Measurements from ENCODE around the gene TPSAB1. TPM values are rescaled to one million over a fixed set of nuclear protein-coding genes. Genes with fewer than 3 reads are reported as not detected.
A peak's percentile ranks its signal among the peaks of the same experiment; 100 is the strongest.
"Not testable (repeated sequence)": the region's sequence is repeated elsewhere in the genome, so short reads cannot be mapped to it uniquely, and the experiment has no call there.

The TPSAB1 gene
- polyA plus RNA-seq, 1 donor from 2014 or later, result not detected

DNA sequence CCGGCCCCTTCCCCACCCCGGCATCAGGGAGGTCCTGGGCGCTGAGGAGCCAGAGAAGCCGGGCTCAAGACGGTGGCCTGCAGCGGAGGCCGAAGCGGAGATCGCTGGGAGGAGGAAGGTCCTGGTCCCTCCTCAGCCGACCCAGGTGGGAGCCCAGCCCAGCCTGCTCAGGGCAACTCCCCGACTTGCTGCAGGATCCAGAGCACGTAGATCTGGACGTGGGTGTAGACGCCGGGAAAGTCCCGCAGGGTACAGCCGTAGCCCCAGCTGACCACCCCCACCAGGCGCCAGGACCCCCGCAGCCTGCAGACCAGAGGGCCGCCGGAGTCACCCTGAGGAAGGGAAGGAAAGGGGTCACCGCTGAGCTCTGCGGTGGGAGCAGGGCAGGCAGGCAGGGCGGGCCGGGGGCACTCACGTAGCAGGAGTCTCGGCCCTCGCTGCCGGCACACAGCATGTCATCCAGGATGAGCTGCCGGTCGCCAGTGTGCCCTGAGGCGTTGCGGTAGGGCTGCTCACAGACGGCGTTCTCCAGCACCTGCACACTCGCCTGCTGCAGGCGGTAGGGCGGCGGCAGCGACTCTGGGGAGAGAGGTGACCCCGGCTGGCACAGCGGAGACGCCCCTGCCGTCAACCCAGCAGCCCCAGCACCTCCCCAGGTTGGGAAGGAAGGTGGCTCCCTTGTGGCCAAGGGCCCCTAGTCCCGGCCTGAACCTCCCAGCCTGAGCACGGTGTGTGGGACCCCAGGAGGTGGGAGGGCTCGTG, 20.8 kb downstream of the TPSAB1 start:
- Mint-ChIP-seq H3K4me3 (no peak overlapping the region), H3K9me3 (no peaks in the 10 kb centered on the region), H3K4me1 (peaks cover 0 to 4% (median 0%) of the 10 kb centered on the region in 3 donors), H3K36me3 (no peaks in the 10 kb centered on the region), H3K27ac (no peak overlapping the region), H3K27me3 (peaks cover 26% of the 10 kb centered on the region)

GRCh38 chr16:1262210-1262845, 21.8 kb downstream of the TPSAB1 start:
- Mint-ChIP-seq H3K36me3 (no peaks in the 10 kb centered on the region), H3K4me3 (peak overlapping the region in 2 of 4 donors; percentile 5 to 56), H3K9me3 (no peaks in the 10 kb centered on the region), H3K27ac (no peak overlapping the region), H3K4me1 (peaks cover 0 to 4% (median 0%) of the 10 kb centered on the region in 3 donors), H3K27me3 (peaks cover 22% of the 10 kb centered on the region)

- Mint-ChIP-seq H3K4me3 (no peak overlapping the region), H3K27ac (no peak overlapping the region), H3K36me3 (no peaks in the 10 kb centered on the region), H3K27me3 (peaks cover 22% of the 10 kb centered on the region), H3K4me1 (peaks cover 0 to 4% (median 0%) of the 10 kb centered on the region in 3 donors), H3K9me3 (no peaks in the 10 kb centered on the region)
These were observed 22.3 kb downstream of the TPSAB1 start for GRCh38 chr16:1262846-1263221.

GRCh38 chr16:1263591-1264344, 23.3 kb downstream of the TPSAB1 start:
- Mint-ChIP-seq H3K4me1 (peaks cover 0 to 4% (median 0%) of the 10 kb centered on the region in 3 donors), H3K36me3 (no peaks in the 10 kb centered on the region), H3K9me3 (no peaks in the 10 kb centered on the region), H3K27me3 (peaks cover 22% of the 10 kb centered on the region), H3K4me3 (no peak overlapping the region), H3K27ac (no peak overlapping the region)

DNA sequence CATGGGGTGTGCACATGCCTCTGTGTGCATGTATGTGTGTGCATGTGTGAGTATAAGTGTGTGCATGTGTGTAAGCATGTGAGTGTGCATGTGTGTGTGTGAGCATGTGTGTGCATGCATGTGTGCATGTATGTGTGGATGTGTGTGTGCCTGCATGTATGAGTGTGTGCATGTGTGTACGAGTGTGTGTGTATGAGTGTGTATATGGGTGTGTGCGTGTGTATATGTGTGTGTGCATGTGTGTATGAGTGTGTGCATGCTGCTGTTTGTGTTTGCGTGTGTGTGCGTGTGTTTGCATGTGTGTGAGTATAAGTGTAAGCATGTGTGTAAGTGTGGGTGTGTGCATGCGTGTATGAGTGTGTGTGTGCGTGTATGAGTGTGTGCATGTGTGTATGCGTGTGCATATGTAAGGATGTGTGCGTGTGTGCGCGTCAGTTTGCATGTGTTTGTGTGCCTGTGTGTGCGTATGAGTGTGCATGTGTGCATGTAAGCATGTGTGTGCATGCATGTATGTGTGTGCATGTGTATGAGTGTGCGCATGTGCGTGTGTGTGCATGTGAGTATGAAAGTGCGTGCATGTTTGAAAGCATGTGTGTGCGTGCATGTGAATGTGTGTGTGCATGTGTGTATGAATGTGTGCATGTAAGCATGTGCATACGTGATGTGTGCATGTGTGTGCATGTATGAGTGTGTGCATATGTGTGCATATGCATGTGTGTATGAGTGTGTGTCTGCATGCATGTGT, 24.0 kb downstream of the TPSAB1 start:
- Mint-ChIP-seq H3K4me3 (no peak overlapping the region), H3K27ac (no peak overlapping the region)

DNA sequence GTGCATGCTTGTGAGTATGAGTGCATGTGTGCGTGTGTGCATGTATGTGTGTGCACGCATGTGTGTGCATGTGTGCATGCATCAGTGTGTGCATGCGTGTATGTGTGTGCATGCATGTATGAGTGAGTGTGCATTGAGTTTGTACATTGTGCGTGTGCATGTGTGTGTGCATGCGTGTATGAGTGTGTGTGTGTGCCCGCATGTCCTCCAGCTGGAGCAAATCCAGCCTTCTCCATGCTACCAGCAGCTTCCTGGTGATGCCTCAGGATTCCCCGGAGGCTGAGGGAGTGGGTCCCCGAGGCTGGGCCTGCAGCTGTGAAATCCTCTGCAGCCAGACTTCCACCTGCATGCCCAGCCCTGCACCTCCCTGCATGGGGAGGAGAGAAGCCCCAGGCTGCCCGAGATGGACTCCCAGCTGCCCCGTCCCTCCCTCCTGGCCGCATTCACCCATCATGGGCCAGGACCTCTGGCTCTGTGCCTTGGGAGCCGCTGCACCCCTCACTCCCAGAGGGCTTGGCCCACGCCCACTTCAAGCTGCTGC, 24.7 kb downstream of the TPSAB1 start:
- Mint-ChIP-seq H3K4me1 (no peaks in the 10 kb centered on the region), H3K36me3 (no peaks in the 10 kb centered on the region), H3K4me3 (no peak overlapping the region), H3K27me3 (peaks cover 15% of the 10 kb centered on the region), H3K9me3 (no peaks in the 10 kb centered on the region), H3K27ac (no peak overlapping the region)

More for the DNA sequence above, 24.0 kb downstream of the TPSAB1 start:
- Mint-ChIP-seq H3K4me1 (no peaks in the 10 kb centered on the region), H3K36me3 (no peaks in the 10 kb centered on the region), H3K27me3 (peaks cover 17% of the 10 kb centered on the region), H3K9me3 (no peaks in the 10 kb centered on the region)

DNA sequence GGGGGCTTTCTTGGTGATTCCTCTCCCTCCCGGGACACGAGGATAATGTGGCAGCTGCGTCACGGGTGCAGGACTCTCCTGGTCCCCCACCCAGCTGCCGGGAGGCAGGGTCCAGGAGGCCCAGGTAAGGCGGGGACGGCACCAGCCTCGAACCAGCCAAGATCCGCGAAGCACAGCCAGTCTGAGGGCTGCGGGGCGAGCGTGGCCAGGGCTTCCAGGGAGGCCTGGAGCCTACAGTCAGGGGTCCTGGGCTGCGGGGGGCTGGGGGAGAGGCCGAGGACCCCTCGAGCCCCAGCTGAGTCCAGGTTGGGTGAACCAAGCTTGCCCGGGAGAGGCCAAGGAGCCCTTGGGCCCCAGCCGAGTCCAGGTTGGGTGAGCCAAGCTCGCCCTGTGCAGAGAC, 25.3 kb downstream of the TPSAB1 start:
- H3K36me3 Mint-ChIP-seq, result no peaks in the 10 kb centered on the region
- no peaks in the 10 kb centered on the region for H3K9me3 Mint-ChIP-seq
- H3K27me3 Mint-ChIP-seq, result peaks cover 10% of the 10 kb centered on the region
- no peak overlapping the region for H3K4me3 Mint-ChIP-seq
- no peak overlapping the region for H3K27ac Mint-ChIP-seq
- no peaks in the 10 kb centered on the region for H3K4me1 Mint-ChIP-seq

DNA sequence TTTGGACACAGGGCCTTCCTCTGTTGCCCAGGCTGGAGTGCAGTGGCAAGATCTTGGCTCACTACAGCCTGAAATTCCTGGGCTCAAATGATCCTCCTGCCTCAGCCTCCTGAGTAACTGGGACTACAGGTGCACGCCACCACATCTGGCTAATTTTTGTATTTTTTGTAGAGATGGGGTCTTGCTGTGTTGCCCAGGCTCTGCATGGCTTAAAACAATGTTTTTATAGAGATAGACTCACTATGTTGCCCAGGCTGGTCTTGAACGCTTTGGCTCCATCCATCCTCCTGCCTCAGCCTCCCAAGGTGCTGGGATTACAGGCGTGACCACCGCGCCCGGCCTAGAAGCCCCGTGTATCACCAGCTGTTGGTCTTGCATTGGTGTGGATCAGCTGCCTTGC, 28.9 kb downstream of the TPSAB1 start:
- not testable (repeated sequence) for H3K9me3 Mint-ChIP-seq, H3K27me3 Mint-ChIP-seq, H3K36me3 Mint-ChIP-seq, H3K4me3 Mint-ChIP-seq, H3K4me1 Mint-ChIP-seq, H3K27ac Mint-ChIP-seq

- no peak overlapping the region for H3K27ac Mint-ChIP-seq
- no peaks in the 10 kb centered on the region for H3K36me3 Mint-ChIP-seq
- peak overlapping the region in 1 of 4 donors; percentile 43 for H3K4me3 Mint-ChIP-seq
- H3K27me3 Mint-ChIP-seq, result peaks cover 8% of the 10 kb centered on the region
- H3K4me1 Mint-ChIP-seq, result peaks cover 0 to 2% (median 0%) of the 10 kb centered on the region in 3 donors
- H3K9me3 Mint-ChIP-seq, result no peaks in the 10 kb centered on the region
These were observed 30.8 kb downstream of the TPSAB1 start for GRCh38 chr16:1271380-1271723.

DNA sequence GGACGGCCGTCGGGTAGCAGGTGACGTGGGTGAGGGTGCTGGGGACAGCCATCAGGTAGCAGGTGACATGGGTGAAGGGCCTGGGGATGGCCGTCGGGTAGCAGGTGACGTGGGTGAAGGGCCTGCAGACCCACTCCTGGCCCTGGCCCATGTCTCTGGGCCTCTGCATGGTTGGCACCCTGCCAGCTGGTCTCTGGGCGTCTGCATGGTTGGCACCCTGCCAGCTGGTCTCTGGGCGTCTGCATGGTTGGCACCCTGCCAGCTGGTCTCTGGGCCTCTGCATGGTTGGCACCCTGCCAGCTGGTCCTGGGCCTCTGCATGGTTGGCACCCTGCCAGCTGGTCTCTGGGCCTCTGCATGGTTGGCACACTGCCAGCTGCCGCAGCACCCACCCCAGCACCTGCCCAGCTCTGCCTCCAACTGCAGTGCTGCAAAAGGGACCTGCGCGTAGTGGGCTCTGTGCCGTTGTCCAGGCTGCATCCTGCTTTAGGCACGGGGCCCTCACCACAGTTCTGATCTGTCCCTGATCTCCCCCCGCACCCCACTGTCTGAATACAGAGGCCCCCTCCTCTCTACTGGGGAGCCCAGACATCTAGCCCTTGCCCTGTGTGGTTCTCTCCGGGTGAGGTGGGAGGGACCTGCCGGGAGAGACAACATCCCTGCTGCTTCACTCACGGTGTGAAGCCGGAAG, 31.4 kb downstream of the TPSAB1 start:
- H3K4me1 Mint-ChIP-seq, H3K9me3 Mint-ChIP-seq, H3K4me3 Mint-ChIP-seq, H3K36me3 Mint-ChIP-seq, H3K27me3 Mint-ChIP-seq, H3K27ac Mint-ChIP-seq: not testable (repeated sequence)

GRCh38 chr16:1272453-1273198, 32.1 kb downstream of the TPSAB1 start:
- peaks cover 8% of the 10 kb centered on the region for H3K27me3 Mint-ChIP-seq
- no peak overlapping the region for H3K4me3 Mint-ChIP-seq
- peaks cover 0 to 2% (median 0%) of the 10 kb centered on the region in 3 donors for H3K4me1 Mint-ChIP-seq
- H3K9me3 Mint-ChIP-seq, result no peaks in the 10 kb centered on the region
- no peaks in the 10 kb centered on the region for H3K36me3 Mint-ChIP-seq
- H3K27ac Mint-ChIP-seq, result no peak overlapping the region

DNA sequence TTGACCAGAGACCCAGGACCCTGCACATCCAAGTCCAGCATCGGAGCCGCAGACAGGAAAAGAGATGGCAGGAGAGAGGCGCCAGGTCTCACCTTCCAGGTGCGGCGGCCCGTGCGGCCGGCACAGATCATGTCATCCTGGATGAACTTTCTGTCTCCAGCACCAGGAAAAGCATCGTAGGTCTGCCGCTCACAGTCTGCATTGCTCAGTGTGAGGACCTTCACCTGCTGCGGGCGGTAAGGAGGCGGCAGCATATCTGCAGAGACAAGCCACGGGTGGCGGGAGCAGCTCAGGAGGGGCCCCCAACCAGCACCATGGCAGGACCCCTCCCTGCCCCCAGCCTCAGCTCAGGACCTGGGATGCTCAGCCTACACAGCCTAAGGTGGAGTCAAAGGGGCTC, 33.3 kb downstream of the TPSAB1 start:
- Mint-ChIP-seq H3K4me1 (peaks cover 0 to 2% (median 0%) of the 10 kb centered on the region in 3 donors), H3K4me3 (no peak overlapping the region), H3K27ac (no peak overlapping the region), H3K27me3 (peaks cover 8% of the 10 kb centered on the region), H3K36me3 (no peaks in the 10 kb centered on the region), H3K9me3 (no peaks in the 10 kb centered on the region)

GRCh38 chr16:1274767-1275166, 34.3 kb downstream of the TPSAB1 start:
- H3K4me3 Mint-ChIP-seq, result no peak overlapping the region
- H3K9me3 Mint-ChIP-seq, result no peaks in the 10 kb centered on the region
- H3K27me3 Mint-ChIP-seq, result peaks cover 8% of the 10 kb centered on the region
- no peak overlapping the region for H3K27ac Mint-ChIP-seq
- peaks cover 0 to 2% (median 0%) of the 10 kb centered on the region in 3 donors for H3K4me1 Mint-ChIP-seq
- no peaks in the 10 kb centered on the region for H3K36me3 Mint-ChIP-seq
